Hepatocyte (in vitro differentiated cells): Measurements from ENCODE around the gene ACBD7.

Experiments used
- EZH2 ChIP-seq: fragments of 200-600 bp; sonication (generic); IDR thresholded peaks from 2 replicates; pipeline ENCODE4 v1.6.1; 2016; ENCODE audit warnings: antibody characterized with exemption, mild to moderate bottlenecking, borderline replicate concordance
- EZH2phosphoT487 ChIP-seq: fragments of 200-600 bp; sonication (generic); IDR thresholded peaks from one replicate; pipeline ENCODE4 v1.6.1; 2018; ENCODE audit warnings: antibody characterized with exemption, mild to moderate bottlenecking, low read depth, moderate library complexity; ENCODE audit not compliant: unreplicated experiment, severe bottlenecking
- TF ChIP-seq, protein P1 (sequence below): fragments of 200-600 bp; sonication (generic); IDR thresholded peaks from 2 replicates; pipeline ENCODE4 v1.5.1; 2016; ENCODE audit warnings: antibody characterized with exemption, mild to moderate bottlenecking; ENCODE audit not compliant: poor library complexity

- TF ChIP-seq, protein P1, sequence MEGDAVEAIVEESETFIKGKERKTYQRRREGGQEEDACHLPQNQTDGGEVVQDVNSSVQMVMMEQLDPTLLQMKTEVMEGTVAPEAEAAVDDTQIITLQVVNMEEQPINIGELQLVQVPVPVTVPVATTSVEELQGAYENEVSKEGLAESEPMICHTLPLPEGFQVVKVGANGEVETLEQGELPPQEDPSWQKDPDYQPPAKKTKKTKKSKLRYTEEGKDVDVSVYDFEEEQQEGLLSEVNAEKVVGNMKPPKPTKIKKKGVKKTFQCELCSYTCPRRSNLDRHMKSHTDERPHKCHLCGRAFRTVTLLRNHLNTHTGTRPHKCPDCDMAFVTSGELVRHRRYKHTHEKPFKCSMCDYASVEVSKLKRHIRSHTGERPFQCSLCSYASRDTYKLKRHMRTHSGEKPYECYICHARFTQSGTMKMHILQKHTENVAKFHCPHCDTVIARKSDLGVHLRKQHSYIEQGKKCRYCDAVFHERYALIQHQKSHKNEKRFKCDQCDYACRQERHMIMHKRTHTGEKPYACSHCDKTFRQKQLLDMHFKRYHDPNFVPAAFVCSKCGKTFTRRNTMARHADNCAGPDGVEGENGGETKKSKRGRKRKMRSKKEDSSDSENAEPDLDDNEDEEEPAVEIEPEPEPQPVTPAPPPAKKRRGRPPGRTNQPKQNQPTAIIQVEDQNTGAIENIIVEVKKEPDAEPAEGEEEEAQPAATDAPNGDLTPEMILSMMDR = no peak
- TF ChIP-seq EZH2 = no peak
- TF ChIP-seq EZH2phosphoT487 = no peak
Observed at GRCh38 chr10:15123749-15124184, 35.2 kb upstream of the ACBD7 start.
